Esophagus squamous epithelium (tissue), 4 donors: ENCODE measurements around the gene LPP.

Source experiments
- POLR2A ChIP-seq, 4 donors: fragments of 450-650 bp; IDR thresholded peaks; one replicate each; pipeline ENCODE4 v1.6.1; 2017; ENCODE audit warnings: antibody characterized with exemption in 4 of 4, mild to moderate bottlenecking in 4 of 4, moderate library complexity in 3 of 4
- TF ChIP-seq, protein P1 (sequence below), 6 experiments: fragments of 450-650 bp in 4 of 6; fragments of 200-600 bp in 2 of 6; sonication (generic) in 2 of 6; IDR thresholded peaks; one replicate each; pipeline ENCODE4 v1.5.1; 2016 to 2019; ENCODE audit warnings: antibody characterized with exemption in 6 of 6, mild to moderate bottlenecking in 4 of 6, moderate library complexity in 4 of 6

DNA sequence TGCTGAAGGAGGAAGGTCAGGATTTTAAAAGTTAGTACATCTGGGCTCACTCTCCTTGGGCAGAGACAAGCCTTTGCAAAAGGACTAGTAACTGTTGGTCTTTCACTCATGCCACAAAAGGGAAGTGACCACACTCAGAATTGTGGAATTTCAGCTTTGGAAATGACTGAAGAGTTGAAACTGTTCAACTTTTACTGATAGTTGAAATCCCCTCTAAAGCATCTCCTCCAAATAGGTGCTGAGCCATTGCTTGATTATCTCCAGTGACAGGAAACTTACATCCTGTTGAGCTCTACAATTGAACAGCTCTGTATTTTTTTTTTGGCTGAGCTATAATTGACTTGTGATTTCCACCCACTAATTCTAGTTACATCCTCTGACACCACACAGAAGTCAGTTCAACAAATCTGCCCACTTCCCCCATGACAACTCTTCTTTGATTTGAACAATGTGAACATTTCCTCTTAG lies 763.0 kb downstream of the LPP start:
- TF ChIP-seq, protein P1, sequence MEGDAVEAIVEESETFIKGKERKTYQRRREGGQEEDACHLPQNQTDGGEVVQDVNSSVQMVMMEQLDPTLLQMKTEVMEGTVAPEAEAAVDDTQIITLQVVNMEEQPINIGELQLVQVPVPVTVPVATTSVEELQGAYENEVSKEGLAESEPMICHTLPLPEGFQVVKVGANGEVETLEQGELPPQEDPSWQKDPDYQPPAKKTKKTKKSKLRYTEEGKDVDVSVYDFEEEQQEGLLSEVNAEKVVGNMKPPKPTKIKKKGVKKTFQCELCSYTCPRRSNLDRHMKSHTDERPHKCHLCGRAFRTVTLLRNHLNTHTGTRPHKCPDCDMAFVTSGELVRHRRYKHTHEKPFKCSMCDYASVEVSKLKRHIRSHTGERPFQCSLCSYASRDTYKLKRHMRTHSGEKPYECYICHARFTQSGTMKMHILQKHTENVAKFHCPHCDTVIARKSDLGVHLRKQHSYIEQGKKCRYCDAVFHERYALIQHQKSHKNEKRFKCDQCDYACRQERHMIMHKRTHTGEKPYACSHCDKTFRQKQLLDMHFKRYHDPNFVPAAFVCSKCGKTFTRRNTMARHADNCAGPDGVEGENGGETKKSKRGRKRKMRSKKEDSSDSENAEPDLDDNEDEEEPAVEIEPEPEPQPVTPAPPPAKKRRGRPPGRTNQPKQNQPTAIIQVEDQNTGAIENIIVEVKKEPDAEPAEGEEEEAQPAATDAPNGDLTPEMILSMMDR (IDR thresholded peaks at IDR 0.05), result no peak
- no peak for TF ChIP-seq POLR2A (IDR thresholded peaks at IDR 0.05)
